ENCODE measurements around the gene SCT. TPM values are rescaled to one million over a fixed set of nuclear protein-coding genes. Genes with fewer than 3 reads are reported as not detected.

SCT gene
- total and polyA plus RNA-seq, 2 donors (not counting 3 experiments of a cell fraction or from before 2014, with no cell fraction given): not detected

DNA sequence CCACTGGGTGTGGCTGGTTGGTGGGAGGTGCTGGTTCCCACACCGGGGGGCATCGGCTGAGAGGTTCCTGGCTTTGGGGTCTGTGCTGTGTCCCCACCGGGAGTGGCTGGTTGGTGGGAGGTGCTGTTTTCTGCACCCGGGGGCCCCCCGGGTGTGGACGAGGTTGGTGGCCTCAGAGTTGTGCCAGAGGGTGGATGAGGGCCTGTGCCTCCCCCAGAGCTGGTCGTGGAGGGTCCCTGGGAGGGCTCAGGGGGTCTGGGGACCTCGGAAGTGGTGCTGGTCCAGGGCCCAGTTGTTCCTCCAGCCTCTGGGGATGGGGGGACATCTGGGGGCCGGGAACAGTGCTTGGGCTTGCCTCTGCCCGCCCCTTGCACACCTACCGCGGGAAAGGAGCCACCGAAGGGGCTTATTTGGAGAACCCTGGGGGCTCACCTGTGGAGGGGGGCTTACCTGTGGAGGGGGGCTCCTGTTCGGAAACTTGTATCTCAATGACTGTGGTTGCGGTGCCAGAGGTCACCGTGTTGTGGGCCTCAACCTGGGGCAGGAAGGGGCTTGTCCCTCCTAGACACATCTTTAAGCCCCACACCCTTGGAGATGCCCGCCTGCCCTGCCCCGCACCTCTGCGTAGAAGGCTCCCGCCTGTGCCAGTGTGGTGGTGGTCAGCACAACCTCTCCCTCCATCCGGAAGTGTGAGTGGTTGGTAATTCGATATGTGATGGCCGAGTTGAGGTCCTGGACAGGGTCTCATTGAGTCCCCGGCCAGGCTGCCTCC, 7.9 kb downstream of the SCT start:
- intact Hi-C loops (cut with micrococcal nuclease): no loop called here
- Histone ChIP-seq H3K27ac (ENCODE audit: insufficient read depth, low read depth, low read length) (no peak overlapping the region), H3K27me3 (ENCODE audit: control insufficient read depth in 2 of 2, insufficient read depth in 2 of 2, low read length in 2 of 2) (no peaks in the 10 kb centered on the region), H4K20me1 (replicated peaks; ENCODE audit: control insufficient read depth, extremely low read depth, insufficient read depth, low read length) (no peaks in the 10 kb centered on the region), H3K4me2 (ENCODE audit: insufficient read depth, low read length) (no peak overlapping the region), H3K36me3 (ENCODE audit: control insufficient read depth in 2 of 2, extremely low read depth in 1 of 2, insufficient read depth in 2 of 2, low read length in 2 of 2) (peaks cover 0 to 3% of the 10 kb centered on the region in 2 experiments), H3K9me1 (replicated peaks; ENCODE audit: control insufficient read depth, extremely low read depth, insufficient read depth, low read length) (no peaks in the 10 kb centered on the region), H3K79me2 (ENCODE audit: control insufficient read depth, insufficient read depth, low read length) (no peaks in the 10 kb centered on the region), H3K9me3 (replicated peaks; ENCODE audit: control insufficient read depth, insufficient read depth, low read length) (no peaks in the 10 kb centered on the region), H3K4me3 (replicated peaks in 1 of 3; ENCODE audit: insufficient read depth in 1 of 3, low read depth in 1 of 3, low read length in 3 of 3) (no peak overlapping the region), H3K4me1 (ENCODE audit: control insufficient read depth, extremely low read depth, insufficient read depth, low read length) (peaks cover 6% of the 10 kb centered on the region), H2AFZ (ENCODE audit: low read depth, low read length) (no peak overlapping the region), H3K9ac (replicated peaks; ENCODE audit: extremely low read depth, insufficient read depth, low read length) (no peak overlapping the region)
- DNase-seq (ENCODE audit: low read depth, low spot score) (no peak), FAIRE-seq (no peak)
- dilution Hi-C loops (cut with MboI; ENCODE audit: extremely low pct_ligation_motif_present, low sequenced_read_pairs): no loop called here
- BruUV-seq (replicated peaks): no TSS peak
- TF ChIP-seq GATA2 (IDR thresholded peaks at IDR 0.05; ENCODE audit: insufficient read depth, insufficient read length, low read depth, low read length): no peak
- TF ChIP-seq EZH2 (IDR thresholded peaks at IDR 0.05; ENCODE audit: borderline replicate concordance, low read depth, low read length, severe bottlenecking): no peak
- no peak for TF ChIP-seq POLR2A (IDR thresholded peaks at IDR 0.05; ENCODE audit: low read depth, low read length)
- no peak for TF ChIP-seq MYC (IDR thresholded peaks at IDR 0.05; ENCODE audit: low read depth, low read length)
- no peak for TF ChIP-seq POLR2AphosphoS5 (IDR thresholded peaks at IDR 0.05; ENCODE audit: insufficient read depth, low read depth, low read length)
- TF ChIP-seq FOS (IDR thresholded peaks at IDR 0.05; ENCODE audit: borderline replicate concordance, insufficient read depth, low read length): no peak
- no peak for TF ChIP-seq JUN (IDR thresholded peaks at IDR 0.05; ENCODE audit: borderline replicate concordance, insufficient read depth, insufficient read length, low read depth)
- TF ChIP-seq MAX (IDR thresholded peaks at IDR 0.05; ENCODE audit: insufficient read depth, insufficient read length): no peak
- TF ChIP-seq, protein P1, sequence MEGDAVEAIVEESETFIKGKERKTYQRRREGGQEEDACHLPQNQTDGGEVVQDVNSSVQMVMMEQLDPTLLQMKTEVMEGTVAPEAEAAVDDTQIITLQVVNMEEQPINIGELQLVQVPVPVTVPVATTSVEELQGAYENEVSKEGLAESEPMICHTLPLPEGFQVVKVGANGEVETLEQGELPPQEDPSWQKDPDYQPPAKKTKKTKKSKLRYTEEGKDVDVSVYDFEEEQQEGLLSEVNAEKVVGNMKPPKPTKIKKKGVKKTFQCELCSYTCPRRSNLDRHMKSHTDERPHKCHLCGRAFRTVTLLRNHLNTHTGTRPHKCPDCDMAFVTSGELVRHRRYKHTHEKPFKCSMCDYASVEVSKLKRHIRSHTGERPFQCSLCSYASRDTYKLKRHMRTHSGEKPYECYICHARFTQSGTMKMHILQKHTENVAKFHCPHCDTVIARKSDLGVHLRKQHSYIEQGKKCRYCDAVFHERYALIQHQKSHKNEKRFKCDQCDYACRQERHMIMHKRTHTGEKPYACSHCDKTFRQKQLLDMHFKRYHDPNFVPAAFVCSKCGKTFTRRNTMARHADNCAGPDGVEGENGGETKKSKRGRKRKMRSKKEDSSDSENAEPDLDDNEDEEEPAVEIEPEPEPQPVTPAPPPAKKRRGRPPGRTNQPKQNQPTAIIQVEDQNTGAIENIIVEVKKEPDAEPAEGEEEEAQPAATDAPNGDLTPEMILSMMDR (IDR thresholded peaks at IDR 0.05; ENCODE audit: extremely low read depth in 1 of 2, insufficient read depth in 1 of 2, low read depth in 1 of 2, low read length in 2 of 2): no peak
- ChIA-PET POLR2A (no interaction called here), CTCF (no interaction called here)

Data from endothelial cell of umbilical vein (primary cell).